HG03097 (cell line): ENCODE measurements around the gene PLPPR4.
"Not testable (repeated sequence)": the region's sequence is repeated elsewhere in the genome, so short reads cannot be mapped to it uniquely, and the experiment has no call there.

ENCODE experiments used
- ATAC-seq: cut with Tn5 transposase; IDR thresholded peaks from one replicate; pipeline ENCODE4 v1.9.1; 2021; ENCODE audit not compliant: unreplicated experiment, low FRiP score

The PLPPR4 gene, protein sequence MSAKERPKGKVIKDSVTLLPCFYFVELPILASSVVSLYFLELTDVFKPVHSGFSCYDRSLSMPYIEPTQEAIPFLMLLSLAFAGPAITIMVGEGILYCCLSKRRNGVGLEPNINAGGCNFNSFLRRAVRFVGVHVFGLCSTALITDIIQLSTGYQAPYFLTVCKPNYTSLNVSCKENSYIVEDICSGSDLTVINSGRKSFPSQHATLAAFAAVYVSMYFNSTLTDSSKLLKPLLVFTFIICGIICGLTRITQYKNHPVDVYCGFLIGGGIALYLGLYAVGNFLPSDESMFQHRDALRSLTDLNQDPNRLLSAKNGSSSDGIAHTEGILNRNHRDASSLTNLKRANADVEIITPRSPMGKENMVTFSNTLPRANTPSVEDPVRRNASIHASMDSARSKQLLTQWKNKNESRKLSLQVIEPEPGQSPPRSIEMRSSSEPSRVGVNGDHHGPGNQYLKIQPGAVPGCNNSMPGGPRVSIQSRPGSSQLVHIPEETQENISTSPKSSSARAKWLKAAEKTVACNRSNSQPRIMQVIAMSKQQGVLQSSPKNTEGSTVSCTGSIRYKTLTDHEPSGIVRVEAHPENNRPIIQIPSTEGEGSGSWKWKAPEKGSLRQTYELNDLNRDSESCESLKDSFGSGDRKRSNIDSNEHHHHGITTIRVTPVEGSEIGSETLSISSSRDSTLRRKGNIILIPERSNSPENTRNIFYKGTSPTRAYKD

DNA sequence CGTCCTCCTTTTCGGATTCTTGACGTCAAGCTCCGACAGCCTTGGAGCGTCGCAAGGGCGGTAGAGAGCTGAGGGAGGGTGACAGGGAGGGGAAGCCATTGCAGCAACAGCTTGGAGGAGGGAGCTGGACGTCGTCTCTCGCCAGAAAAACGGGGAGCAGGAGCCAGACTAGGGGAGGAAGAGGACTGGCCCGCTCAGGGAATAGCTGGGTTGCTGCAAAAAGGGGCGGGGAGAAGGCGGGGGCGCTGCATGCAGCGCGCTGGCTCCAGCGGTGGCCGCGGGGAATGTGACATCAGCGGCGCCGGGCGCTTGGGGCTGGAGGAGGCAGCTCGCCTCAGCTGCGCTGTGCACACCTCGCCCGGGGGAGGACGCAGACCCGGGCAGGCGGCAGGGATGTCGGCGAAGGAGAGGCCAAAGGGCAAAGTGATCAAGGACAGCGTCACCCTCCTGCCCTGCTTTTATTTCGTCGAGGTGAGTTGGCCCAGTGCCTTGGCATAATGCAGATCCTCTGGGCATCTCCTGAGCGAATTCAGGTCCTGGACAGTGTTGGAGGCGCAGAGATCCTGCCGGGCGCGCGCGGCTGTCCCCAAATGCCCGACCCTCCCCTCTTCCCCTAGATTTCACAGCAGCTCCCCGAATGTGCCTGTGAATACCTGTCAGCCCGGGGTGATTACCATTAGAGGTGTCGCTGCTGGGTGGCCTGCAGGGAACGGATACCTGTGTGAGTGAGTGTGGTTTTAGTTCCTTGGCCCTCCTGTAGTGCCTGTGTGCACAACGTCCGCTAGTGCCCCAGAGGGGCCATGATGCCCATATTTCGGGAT lies at the start of gene PLPPR4:
PLPPR4 (plus strand) TSS at position 292 of the 821 bp plus-strand sequence; CDS start at position 394, 102 bp downstream.
- ATAC-seq, result no peak

DNA sequence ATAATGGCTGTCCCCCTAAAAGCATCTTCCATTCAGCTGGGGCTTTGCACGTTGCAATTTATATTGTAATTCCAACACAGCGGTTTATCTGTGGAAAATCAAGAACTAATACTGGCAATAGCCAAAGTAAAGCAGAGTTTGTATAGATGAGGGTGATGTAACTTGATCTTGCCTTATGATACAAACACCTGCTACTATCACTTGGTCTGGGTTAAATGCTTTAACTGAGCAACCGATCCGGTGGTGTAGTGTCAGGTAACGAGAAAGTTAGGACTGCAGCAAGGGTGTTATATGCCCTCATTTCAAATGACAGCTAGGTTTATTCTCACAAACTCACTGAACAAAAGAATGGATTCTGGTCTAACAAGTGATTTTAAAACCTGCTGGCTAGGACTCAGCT lies 47.3 kb upstream of the PLPPR4 start:
- ATAC-seq, result no peak

DNA sequence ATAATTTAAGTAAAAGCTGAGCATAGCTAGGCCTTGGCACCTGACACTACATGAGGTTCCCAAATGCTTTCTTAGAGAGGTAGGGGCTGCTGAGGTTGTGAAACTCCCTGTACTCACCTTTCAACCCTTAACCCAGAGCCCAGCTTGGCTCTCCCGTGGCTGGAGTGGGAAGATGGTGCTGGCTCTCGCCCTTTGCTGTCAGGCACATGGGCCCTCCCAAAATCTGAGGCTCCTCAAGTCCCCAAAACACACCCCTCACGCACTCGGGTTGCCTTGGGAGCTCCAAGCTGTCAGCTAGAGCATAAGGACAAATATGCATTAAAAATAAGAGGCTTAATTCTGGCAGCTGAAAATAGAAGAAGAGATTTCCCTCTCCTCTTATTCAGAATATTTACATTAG lies 46.7 kb upstream of the PLPPR4 start:
- no peak for ATAC-seq

DNA sequence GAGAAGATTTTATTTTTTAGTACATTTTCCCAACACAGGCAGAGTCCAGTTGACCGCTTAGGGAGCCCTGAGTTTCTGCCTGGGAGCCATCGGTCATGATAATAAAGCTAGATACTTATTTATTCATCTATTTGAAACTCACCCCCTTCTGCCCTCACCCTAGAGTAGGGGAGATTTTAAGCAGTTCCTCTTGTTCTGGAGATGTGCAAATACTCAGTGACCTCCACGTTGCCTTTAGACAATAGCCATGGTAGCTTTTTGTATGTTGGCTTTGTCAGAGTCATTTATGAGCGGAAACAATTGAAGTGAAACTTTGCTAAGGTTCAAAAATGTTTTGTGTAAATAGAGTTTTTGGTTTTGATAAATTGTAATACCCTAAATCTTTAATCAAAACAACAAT lies 45.7 kb upstream of the PLPPR4 start:
- no peak for ATAC-seq

DNA sequence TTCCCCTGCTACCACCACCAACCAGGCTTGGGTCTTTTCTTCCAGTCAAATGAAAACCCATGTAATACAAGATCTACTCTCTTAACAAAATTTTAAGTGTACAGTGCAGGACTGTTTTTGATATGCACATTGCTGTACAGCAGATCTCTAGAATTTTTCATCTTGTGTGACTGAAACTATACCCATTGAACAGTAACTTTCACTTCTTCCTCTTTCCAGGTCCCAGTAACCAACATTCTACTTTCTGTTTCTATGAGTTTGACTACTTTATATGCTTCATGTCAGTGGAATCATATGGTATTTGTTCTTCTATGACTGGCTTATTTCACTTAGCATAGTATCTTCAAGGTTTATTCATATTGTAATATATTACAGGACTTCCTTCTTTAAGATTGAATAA lies 45.3 kb upstream of the PLPPR4 start:
- peak; percentile 87 for ATAC-seq

DNA sequence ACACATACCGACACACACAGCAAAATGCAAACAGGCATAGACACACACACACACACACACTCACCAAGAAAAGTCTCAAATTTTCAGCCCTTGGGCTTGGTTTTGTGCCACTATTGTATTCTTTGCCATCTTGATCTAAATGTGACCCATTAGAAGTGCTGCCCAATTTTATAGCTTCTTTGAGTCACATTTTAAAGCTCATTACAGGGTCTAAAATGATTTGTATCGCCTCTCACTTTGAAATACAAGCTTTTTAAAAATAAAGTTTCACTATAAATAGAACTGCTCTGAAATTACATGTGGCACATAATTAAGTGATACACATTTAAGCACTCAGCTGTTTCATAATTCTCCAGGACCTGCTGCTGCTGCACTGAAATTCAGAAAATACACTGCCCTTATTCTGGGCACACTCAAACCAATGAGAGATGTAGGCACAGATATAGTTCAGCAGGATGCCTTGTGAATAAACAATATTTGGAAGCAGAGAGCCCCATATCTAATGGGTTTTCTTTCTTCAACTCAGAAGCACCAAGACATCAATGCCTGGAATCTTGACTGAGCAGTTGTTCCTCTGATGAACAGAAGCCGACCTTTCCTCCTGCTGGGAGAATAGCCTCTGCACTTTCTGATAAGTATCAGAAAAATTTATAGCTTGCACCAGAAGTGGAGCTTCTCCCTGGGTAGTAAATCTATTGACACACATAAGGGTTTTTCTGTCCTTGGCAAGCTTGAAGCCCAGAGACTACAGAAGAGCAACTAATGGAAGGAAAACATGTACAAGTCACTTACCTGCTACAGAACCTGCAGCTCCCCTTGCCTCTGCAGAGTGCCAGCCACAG lies 37.0 kb upstream of the PLPPR4 start:
- ATAC-seq, result no peak

DNA sequence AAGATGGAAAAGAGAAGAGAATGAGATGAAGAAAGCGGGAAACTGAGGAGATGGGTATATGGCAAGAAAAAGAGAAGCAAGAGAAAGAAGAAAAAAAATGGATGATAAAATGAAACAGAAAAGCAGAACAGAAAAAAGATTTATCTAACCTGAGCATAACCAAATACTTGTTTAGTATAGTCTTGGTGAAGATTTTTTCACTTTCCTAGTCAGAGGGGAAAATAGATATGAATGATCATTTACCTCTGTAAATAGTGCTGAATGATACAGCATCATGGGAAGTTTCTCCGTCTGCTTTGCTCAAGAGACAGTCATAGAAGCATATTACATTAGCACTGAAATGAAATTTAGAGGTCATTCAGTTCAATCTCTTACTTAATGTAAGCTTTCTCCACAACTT lies 36.1 kb upstream of the PLPPR4 start:
- ATAC-seq, result no peak

DNA sequence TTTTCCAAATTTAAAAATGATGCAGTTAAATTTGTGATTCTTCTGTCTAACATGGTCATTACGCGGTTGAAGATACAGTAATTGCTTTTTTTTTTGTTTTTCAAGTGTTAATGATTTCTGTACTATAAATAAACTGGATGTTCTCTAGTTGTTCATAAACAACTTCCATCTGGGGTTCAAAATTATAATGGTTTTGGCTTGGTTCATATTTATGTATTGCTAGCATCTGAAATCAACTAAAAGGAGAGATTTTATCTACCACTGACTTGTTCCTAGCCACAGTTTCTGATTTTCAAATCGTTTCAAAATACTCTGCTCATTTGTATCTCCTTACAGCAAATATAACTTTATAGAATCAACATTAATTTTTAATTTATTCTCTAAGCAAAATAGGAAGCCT lies 35.2 kb upstream of the PLPPR4 start:
- ATAC-seq, result no peak

DNA sequence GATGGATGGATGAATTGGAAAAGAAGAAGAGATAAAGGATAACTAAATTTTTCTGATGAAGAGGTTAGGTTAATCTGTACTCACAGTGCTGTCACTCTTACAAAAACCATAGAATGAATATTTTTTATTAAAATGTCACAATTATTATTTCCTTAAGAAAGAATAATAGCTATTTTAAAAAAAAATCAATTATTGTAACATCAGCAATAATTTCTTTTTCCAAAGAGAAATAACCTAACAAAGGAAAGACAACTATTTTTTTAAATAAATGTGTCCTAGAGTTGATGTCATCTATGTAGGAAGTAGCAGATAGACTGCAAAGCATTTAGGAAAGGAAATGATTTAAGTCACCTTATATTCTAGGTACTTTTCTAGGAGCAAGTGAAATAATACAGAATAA lies 33.6 kb upstream of the PLPPR4 start:
- ATAC-seq, result no peak

DNA sequence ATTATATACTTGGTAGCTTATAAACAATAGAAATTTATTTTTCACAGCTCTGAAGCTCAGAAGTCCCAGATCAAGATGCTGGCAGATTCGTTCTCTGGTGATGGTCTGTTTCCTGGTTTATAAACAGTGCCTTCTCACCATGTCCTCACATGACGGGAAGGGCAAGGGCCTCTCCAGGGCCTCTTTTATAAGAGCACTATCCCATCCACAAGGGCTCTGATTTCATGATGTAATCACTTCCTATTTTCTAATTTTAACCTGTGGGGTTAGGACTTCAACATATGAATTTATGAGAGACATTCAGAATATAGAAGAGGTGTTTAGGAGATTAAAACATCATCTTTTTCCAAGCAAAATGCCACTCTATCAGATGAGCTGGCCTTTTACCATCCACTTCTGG lies 32.1 kb upstream of the PLPPR4 start:
- ATAC-seq, result no peak

DNA sequence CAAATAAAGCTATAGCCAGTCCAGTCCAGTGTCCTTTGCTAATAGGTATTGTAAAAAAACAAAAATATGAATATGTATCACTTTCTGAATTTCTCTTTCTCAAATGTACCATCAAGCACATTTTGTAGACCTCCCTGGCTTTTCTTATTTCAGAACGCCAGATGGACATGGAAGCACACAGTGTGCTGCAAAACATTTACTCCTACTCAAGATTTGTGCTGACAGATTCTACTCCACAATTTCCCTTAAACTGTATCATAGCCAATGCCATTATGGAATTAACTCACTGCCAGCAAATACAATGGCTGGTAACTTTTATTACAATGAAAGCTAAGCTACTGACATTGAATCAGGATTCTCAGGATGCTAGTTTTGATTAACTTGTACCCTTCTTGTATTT lies 30.8 kb upstream of the PLPPR4 start:
- ATAC-seq, result no peak

DNA sequence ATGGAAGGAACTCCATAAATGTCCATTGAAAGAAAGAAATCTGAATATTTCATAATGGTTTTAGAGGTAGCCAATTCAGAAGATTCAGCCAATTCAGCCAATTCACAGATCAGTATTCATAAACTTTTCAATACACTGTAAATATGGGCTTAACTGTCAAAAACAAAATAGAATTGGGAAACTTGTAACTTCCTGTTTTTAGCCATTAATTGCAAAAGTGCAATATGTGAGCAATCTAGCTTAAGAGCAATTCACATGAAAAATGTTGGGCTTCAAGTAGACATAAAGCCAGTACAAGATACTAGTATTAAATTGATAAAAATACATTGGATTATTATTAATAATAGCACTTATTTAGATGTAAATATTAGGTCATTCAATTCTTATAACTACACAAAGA lies 27.5 kb upstream of the PLPPR4 start:
- ATAC-seq, result no peak

DNA sequence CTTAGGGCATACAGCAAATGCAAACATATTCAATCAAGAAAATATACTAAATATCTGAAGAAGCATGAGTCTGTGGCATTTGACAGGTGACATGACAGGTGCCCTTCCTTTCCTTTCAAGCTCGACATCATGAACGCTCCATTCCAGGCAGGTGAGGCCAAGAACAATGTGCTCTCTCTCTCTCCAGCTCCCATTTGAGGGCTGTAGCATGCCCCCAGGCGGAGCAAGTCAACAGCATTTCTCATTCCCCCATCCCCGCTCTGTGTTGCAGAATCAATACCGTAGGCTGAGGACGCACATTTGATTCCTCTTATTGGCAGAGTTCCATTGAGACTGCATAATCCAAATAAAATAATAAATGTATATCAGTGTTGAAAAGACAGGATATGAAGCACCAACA lies 24.6 kb upstream of the PLPPR4 start:
- no peak for ATAC-seq

DNA sequence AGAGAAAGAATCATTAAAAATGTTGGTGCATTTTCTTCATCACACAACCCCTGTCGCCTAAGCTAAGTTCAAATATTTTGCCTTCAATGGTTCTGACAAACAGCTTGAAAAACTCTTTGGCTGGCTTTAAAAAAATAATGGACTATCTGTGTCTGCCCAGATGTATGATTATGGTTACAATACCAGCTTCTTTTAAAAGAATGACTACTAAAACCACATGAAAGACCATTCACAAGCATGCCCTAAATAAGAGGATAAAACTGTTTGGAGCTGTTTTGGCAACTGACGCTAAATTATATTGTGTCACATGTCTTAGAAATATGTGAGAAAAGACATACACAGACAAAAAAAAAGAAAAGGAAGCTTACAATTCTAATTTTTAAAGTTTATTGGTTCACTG lies 23.7 kb upstream of the PLPPR4 start:
- no peak for ATAC-seq

DNA sequence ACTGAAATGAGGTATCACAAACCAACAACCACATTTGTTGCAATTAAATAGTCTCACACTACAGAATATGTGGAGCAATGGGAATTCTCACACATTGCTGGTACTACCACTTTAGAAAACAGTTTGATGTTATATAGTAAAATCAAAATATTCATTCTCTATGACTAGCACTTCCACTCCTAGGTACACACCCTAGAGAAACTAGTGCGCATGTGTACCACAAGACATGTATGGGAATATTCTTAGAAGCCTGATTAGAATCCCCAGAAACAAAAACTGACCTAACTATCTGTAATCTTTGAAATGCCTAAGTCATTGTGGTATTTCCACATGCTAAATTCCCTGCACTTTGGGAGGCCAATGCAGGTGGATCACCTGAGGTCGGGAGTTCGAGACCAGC lies 18.1 kb upstream of the PLPPR4 start:
- no peak for ATAC-seq

DNA sequence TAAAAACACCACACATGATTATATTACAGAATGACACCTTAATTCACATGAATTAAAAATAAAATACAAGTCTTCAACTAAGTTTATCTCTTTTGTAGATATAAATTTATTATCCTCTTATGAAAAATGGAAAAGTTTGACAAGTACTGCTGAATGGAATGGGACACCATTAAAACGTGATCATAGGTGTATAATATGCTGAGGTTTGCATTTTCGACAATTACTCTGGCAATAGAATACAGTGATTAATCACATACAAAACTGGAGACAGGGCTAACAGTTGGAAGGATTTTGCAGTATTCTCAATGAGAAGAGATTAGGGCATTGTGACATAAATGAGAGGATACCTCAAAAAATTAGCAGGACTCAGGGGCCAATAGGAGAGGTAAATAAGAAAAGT lies 17.1 kb upstream of the PLPPR4 start:
- ATAC-seq, result no peak

DNA sequence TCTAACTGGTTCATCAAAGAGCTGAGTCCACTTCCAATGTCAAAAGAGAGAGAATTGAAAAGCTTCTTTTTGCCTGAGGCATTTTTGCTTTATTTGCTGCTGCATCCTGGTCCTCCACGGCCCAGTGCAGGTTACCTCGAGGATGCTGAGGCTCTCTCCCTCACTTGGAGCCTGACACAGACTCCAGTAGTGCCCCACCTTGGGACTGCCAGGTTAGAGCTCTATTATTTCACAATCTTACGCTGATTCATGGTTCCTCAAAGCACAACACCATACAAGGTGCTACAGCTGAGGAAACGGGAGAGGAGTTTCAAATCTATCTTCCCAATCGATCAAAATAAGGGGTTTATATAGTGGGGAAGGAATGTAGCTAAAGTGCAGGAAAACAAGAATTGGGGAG lies 13.6 kb upstream of the PLPPR4 start:
- no peak for ATAC-seq

DNA sequence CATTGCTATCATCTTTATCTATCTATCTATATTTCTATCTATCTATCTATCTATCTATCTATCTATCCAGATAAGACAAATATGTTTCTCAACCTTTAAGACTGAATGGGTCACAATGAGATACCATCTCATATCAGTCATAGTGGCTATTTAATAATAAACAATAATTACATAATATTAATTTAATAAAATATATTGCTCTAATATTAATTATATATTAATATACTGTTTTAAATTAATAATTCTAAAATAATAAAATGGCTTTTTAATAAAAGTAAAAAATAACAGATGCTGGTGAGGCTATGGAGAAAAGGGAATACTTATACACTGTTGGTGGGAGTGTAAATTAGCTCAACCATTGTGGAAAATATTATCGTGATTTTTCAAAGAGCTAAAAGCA lies 13.0 kb upstream of the PLPPR4 start:
- no peak for ATAC-seq

DNA sequence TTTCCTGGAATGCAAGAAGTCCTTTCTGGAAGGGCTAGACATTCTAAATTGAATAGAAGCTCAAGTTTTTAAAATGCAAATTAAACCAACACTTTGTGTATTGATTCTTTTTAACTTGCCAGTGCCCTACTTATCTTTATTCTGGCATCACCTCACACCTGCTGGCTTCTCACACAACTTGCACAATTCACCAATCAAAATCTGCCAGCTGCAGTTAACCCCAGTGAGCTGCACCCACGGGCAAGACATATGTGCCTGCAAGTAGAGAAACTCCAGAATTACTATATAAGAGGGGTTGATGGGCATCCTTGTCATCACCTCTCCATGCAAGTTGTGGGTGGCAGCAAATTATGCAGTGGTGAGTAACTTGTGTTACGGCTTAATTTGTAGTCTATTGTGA lies 11.7 kb upstream of the PLPPR4 start:
- no peak for ATAC-seq

DNA sequence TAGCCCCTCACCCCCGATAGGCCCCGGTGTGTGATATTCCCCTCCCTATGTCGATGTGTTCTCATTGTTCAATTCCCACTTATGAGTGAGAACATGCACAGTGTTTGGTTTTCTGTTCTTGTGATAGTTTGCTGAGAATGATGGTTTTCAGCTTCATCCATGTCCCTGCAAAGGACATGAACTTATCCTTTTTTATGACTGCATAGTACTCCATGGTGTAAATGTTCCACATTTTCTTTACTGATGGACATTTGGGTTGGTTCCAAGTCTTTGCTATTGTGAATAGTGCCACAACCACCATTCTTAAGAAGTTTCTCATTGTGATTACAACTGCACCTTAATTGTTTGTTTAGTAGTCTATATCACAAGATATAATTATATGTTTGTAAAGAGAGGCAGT lies 3.9 kb upstream of the PLPPR4 start:
- not testable (repeated sequence) for ATAC-seq
